ENCODE data around the gene ASCL4. TPM values are rescaled to one million over a fixed set of nuclear protein-coding genes. Genes with fewer than 3 reads are reported as not detected.

Gene ASCL4
- polyA plus RNA-seq, 2 of the 4 experiments (the other 2 are of a cell fraction), result not detected

DNA sequence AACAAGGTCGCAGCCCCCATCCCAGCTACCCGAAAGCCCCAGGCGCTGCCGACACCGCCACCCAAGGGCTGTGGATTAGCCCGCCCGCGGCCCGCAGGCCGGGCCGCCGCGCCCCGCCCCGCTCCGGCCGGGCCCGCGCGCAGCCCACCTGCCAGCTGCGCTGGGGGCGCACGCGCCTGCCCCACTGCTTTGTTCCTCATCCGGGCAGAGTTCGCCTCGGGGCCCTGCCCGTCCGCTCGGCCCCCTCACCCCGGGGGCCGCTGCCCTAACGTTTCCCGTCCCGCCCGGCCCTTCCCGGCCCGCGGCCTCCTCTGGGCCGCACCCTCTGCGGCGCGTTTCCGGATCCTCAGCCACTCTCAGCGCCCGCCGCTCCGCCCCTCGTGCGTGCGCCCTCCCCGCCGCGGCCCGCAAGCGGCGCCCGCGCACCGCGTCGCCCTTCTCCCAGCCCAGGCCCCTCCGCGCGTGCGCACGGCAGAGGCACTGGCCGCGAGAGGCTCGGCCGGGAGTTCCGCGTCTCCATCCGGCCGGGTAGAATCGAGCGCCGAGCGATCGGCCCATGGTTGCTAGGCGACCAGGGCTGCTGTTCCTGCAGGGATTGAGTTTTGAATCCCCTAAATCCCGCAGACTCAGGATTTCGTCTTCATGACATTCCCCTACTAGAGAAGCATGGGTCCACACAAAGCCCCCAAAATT, 13.5 kb upstream of the ASCL4 start, which contains the start of gene PRDM4:
PRDM4 (minus strand) TSS at position 329 of the 693 bp plus-strand sequence. CDS start 622 bp downstream, outside the sequence.
- FAIRE-seq, result no peak
- POLR2A ChIA-PET, result no interaction called here
- 2% methylated on average over 34 of the region's 83 CpGs for WGBS (ENCODE audit: missing lambda C conversion rate)
- ATAC-seq, result peak; percentile 97
- H3K9me3 ChIP-seq, result no peaks in the 10 kb centered on the region
- CTCF ChIA-PET, result interaction anchor here (0.6 to 1.9 kb wide), 3 partner anchors 18 to 731 kb away, joined by 3 to 5 read pairs (median 4); no protein-coding TSS in a partner anchor
- H3K4me1 ChIP-seq, result peaks cover 14% of the 10 kb centered on the region
- peak within 1 kb of the TSS; percentile 96 for H3K4me2 ChIP-seq
- peak within 1 kb of the TSS; percentile 91 to 96 for H3K27ac ChIP-seq
- peak; percentile 94 to 95 for DNase-seq (ENCODE audit: low read depth in 1 of 2, low spot score in 1 of 2)
- H3K4me3 ChIP-seq, result peak within 1 kb of the TSS; percentile 90
- TF ChIP-seq MAFK (IDR thresholded peaks at IDR 0.05; ENCODE audit: partially characterized antibody), result peak; percentile 2
- TF ChIP-seq TFCP2L1 (CRISPR knock-in tag; IDR thresholded peaks at IDR 0.05), result no peak
- peak; percentile 45 to 82; a peak in 4 of 5 replicates for TF ChIP-seq JUN (IDR thresholded peaks at IDR 0.05)
- TF ChIP-seq, protein P1, sequence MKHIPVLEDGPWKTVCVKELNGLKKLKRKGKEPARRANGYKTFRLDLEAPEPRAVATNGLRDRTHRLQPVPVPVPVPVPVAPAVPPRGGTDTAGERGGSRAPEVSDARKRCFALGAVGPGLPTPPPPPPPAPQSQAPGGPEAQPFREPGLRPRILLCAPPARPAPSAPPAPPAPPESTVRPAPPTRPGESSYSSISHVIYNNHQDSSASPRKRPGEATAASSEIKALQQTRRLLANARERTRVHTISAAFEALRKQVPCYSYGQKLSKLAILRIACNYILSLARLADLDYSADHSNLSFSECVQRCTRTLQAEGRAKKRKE (CRISPR knock-in tag; IDR thresholded peaks at IDR 0.05; ENCODE audit: low read depth), result no peak
- TF ChIP-seq FOSL2 (IDR thresholded peaks at IDR 0.05), result no peak
- TF ChIP-seq FOSL2 (CRISPR knock-in tag; IDR thresholded peaks at IDR 0.05), result no peak
- no peak for TF ChIP-seq BHLHE40 (IDR thresholded peaks at IDR 0.05; ENCODE audit: low read depth, low read length)
- TF ChIP-seq GATA3 (IDR thresholded peaks at IDR 0.05; ENCODE audit: borderline replicate concordance), result no peak
- TF ChIP-seq ESRRA (IDR thresholded peaks at IDR 0.05; ENCODE audit: borderline replicate concordance, low read length), result no peak
- TF ChIP-seq PHF8 (IDR thresholded peaks at IDR 0.05; ENCODE audit: borderline replicate concordance, low read depth), result peak; percentile 84; the same call in 1 of the 2 replicates
- TF ChIP-seq HES2 (IDR thresholded peaks at IDR 0.05), result no peak
- no peak for TF ChIP-seq RCOR1 (IDR thresholded peaks at IDR 0.05; ENCODE audit: low read depth, low read length)
- TF ChIP-seq NPAS2 (CRISPR knock-in tag; IDR thresholded peaks at IDR 0.05; ENCODE audit: borderline replicate concordance), result no peak
- no peak for TF ChIP-seq MAZ (IDR thresholded peaks at IDR 0.05; ENCODE audit: borderline replicate concordance, low read depth, low read length)
- TF ChIP-seq HEYL (CRISPR knock-in tag; IDR thresholded peaks at IDR 0.05), result no peak
- TF ChIP-seq BCL3 (IDR thresholded peaks at IDR 0.05), result peak; percentile 92
- peak; percentile 78 for TF ChIP-seq POLR2A (IDR thresholded peaks at IDR 0.05; ENCODE audit: low read length)
- TF ChIP-seq PBX3 (IDR thresholded peaks at IDR 0.05), result no peak
- no peak for TF ChIP-seq FOSB (CRISPR knock-in tag; IDR thresholded peaks at IDR 0.05)
- TF ChIP-seq HDAC2 (IDR thresholded peaks at IDR 0.05), result no peak
- no peak for TF ChIP-seq JUNB (IDR thresholded peaks at IDR 0.05)
- TF ChIP-seq ZSCAN20 (CRISPR knock-in tag; IDR thresholded peaks at IDR 0.05), result no peak
- TF ChIP-seq HOXB13 (CRISPR knock-in tag; IDR thresholded peaks at IDR 0.05; ENCODE audit: low read depth), result no peak
- no peak for TF ChIP-seq EP300 (IDR thresholded peaks at IDR 0.05)
- TF ChIP-seq CEBPB (IDR thresholded peaks at IDR 0.05), result no peak
- TF ChIP-seq EHF (CRISPR knock-in tag; IDR thresholded peaks at IDR 0.05), result no peak
- no peak for TF ChIP-seq CBX2 (IDR thresholded peaks at IDR 0.05; ENCODE audit: borderline replicate concordance, low read depth)
- no peak for TF ChIP-seq ZFP36 (IDR thresholded peaks at IDR 0.05; ENCODE audit: borderline replicate concordance, partially characterized antibody)
- no peak for TF ChIP-seq POLR2AphosphoS2 (conservative IDR thresholded peaks at IDR 0.05; ENCODE audit: low read length)
- TF ChIP-seq RNF2 (IDR thresholded peaks at IDR 0.05; ENCODE audit: borderline replicate concordance, low read depth), result no peak
- no peak for TF ChIP-seq ZNF302 (CRISPR knock-in tag; IDR thresholded peaks at IDR 0.05)
- TF ChIP-seq RARB (CRISPR knock-in tag; IDR thresholded peaks at IDR 0.05), result no peak
- TF ChIP-seq FOXS1 (CRISPR knock-in tag; IDR thresholded peaks at IDR 0.05), result no peak
- TF ChIP-seq, protein P2, sequence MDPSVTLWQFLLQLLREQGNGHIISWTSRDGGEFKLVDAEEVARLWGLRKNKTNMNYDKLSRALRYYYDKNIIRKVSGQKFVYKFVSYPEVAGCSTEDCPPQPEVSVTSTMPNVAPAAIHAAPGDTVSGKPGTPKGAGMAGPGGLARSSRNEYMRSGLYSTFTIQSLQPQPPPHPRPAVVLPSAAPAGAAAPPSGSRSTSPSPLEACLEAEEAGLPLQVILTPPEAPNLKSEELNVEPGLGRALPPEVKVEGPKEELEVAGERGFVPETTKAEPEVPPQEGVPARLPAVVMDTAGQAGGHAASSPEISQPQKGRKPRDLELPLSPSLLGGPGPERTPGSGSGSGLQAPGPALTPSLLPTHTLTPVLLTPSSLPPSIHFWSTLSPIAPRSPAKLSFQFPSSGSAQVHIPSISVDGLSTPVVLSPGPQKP (IDR thresholded peaks at IDR 0.05; ENCODE audit: low read depth, low read length), result no peak
- TF ChIP-seq CBX8 (IDR thresholded peaks at IDR 0.05), result no peak
- no peak for TF ChIP-seq HOXA7 (CRISPR knock-in tag; IDR thresholded peaks at IDR 0.05)
- no peak for TF ChIP-seq SREBF2 (IDR thresholded peaks at IDR 0.05)
- no peak for TF ChIP-seq KDM1A (IDR thresholded peaks at IDR 0.05; ENCODE audit: low read depth)
- TF ChIP-seq NR3C1 (IDR thresholded peaks at IDR 0.05), result no peak
- TF ChIP-seq HOXB5 (CRISPR knock-in tag; IDR thresholded peaks at IDR 0.05), result no peak
- TF ChIP-seq RAD21 (conservative IDR thresholded peaks at IDR 0.05 in 1 of 2, IDR thresholded peaks at IDR 0.05 in 1 of 2), result peak; percentile 52 to 73; a peak in 4 of 5 replicates
- TF ChIP-seq ZC3H11A (IDR thresholded peaks at IDR 0.05), result no peak
